Measurements from ENCODE around the gene FAM47E. TPM values are rescaled to one million over a fixed set of nuclear protein-coding genes. Genes with fewer than 3 reads are reported as not detected.

FAM47E gene
- total RNA-seq, 1 donor from 2014 or later = 0.92 TPM

DNA sequence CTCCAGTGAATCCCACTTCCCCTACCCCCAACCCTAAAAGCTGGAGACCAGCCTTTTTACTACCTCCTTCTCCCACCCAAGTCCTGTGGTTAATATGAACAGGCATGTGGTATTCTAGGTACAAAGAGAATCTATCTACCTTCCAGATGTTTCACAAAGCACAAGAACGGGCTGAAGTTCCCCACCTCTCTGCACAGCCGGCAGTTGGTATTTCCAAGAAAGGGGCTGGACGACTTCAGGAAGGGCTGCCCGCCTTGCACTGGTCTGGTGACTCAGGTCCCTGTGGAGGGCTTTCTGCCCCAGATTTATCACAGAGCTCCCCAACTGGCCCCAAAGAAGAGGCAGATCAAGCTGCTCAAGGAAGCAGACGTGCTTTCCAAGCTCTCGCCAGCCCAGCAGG lies 4.5 kb downstream of the FAM47E start:
- Mint-ChIP-seq H3K9me3 (ENCODE audit: low read depth) (peaks cover 6% of the 10 kb centered on the region), H3K27me3 (ENCODE audit: low read depth) (peaks cover 16% of the 10 kb centered on the region), H3K4me3 (ENCODE audit: unreplicated experiment) (no peak overlapping the region), H3K4me1 (ENCODE audit: low read depth) (peaks cover 4% of the 10 kb centered on the region), H3K27ac (ENCODE audit: unreplicated experiment) (no peak overlapping the region), H3K36me3 (ENCODE audit: low read depth) (peaks cover 3% of the 10 kb centered on the region)
- DNase-seq (ENCODE audit: low spot score) = no peak
- no peak for TF ChIP-seq CTCF (IDR thresholded peaks at IDR 0.05)

DNA sequence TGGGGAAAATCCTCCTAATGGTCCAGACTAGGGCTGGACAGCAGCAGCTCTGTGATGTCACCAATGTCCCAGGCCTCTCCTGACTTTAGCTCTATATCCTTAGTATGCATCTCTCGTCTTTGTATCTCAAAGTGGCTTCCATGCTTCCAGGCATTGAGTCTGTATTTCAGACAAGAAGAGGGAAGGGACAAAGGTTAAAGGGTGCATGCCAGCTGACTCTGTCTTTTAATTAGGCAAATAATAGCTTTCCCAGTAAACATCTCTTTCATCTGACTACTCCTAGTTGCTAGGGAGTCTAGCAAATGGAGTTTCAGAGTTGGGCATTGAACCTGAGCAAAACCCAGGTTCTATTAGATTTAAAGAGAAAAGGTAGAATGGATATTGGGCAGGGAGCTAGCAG lies 5.4 kb downstream of the FAM47E start:
- Mint-ChIP-seq H3K4me1 (ENCODE audit: low read depth) (no peaks in the 10 kb centered on the region), H3K27ac (ENCODE audit: unreplicated experiment) (no peak overlapping the region), H3K27me3 (ENCODE audit: low read depth) (peaks cover 15% of the 10 kb centered on the region), H3K36me3 (ENCODE audit: low read depth) (peaks cover 3% of the 10 kb centered on the region), H3K4me3 (ENCODE audit: unreplicated experiment) (no peak overlapping the region), H3K9me3 (ENCODE audit: low read depth) (peaks cover 6% of the 10 kb centered on the region)
- no peak for TF ChIP-seq CTCF (IDR thresholded peaks at IDR 0.05)
- no peak for DNase-seq (ENCODE audit: low spot score)

GRCh38 chr4:76257824-76258223 lies 6.3 kb downstream of the FAM47E start:
- TF ChIP-seq CTCF (IDR thresholded peaks at IDR 0.05) = no peak
- H3K27me3 Mint-ChIP-seq (ENCODE audit: low read depth) = peaks cover 13% of the 10 kb centered on the region
- no peak overlapping the region for H3K4me3 Mint-ChIP-seq (ENCODE audit: unreplicated experiment)
- H3K9me3 Mint-ChIP-seq (ENCODE audit: low read depth) = peaks cover 6% of the 10 kb centered on the region
- no peaks in the 10 kb centered on the region for H3K4me1 Mint-ChIP-seq (ENCODE audit: low read depth)
- H3K27ac Mint-ChIP-seq (ENCODE audit: unreplicated experiment) = no peak overlapping the region
- DNase-seq (ENCODE audit: low spot score) = no peak
- peaks cover 3% of the 10 kb centered on the region for H3K36me3 Mint-ChIP-seq (ENCODE audit: low read depth)

- no peak overlapping the region for H3K4me3 Mint-ChIP-seq (ENCODE audit: unreplicated experiment)
Measured at GRCh38 chr4:76260571-76260970, 9.1 kb downstream of the FAM47E start.

GRCh38 chr4:76265631-76266218 lies 14.2 kb downstream of the FAM47E start:
- Mint-ChIP-seq H3K27me3 (ENCODE audit: low read depth) (peaks cover 4% of the 10 kb centered on the region), H3K27ac (ENCODE audit: unreplicated experiment) (no peak overlapping the region), H3K9me3 (ENCODE audit: low read depth) (no peaks in the 10 kb centered on the region), H3K36me3 (ENCODE audit: low read depth) (peaks cover 3% of the 10 kb centered on the region), H3K4me1 (ENCODE audit: low read depth) (no peaks in the 10 kb centered on the region), H3K4me3 (ENCODE audit: unreplicated experiment) (no peak overlapping the region)
- DNase-seq (ENCODE audit: low spot score) = no peak
- no peak for TF ChIP-seq CTCF (IDR thresholded peaks at IDR 0.05)

More at GRCh38 chr4:76260571-76260970, 9.1 kb downstream of the FAM47E start:
- peaks cover 6% of the 10 kb centered on the region for H3K9me3 Mint-ChIP-seq (ENCODE audit: low read depth)
- no peaks in the 10 kb centered on the region for H3K4me1 Mint-ChIP-seq (ENCODE audit: low read depth)
- H3K36me3 Mint-ChIP-seq (ENCODE audit: low read depth) = peaks cover 4% of the 10 kb centered on the region
- no peak for DNase-seq (ENCODE audit: low spot score)
- peaks cover 6% of the 10 kb centered on the region for H3K27me3 Mint-ChIP-seq (ENCODE audit: low read depth)
- no peak for TF ChIP-seq CTCF (IDR thresholded peaks at IDR 0.05)
- H3K27ac Mint-ChIP-seq (ENCODE audit: unreplicated experiment) = no peak overlapping the region

Data from chondrocyte (in vitro differentiated cells).